Gastrocnemius medialis (tissue), 4 donors: Measurements from ENCODE around the gene PRSS8. TPM values are rescaled to one million over a fixed set of nuclear protein-coding genes. Genes with fewer than 3 reads are reported as not detected.

Experiments used
- ATAC-seq, 2 donors: fragments of 150-250 bp; one replicate each; pipeline ENCODE4 v1.9.1; 2016
- DNase-seq, 2 donors: peaks; one replicate each; pipeline ENCODE4 v3.0.0-alpha.2; 2019
- H3K27ac ChIP-seq, 4 donors: fragments of 200-600 bp; sonication (generic); 1 replicate in 1 of 4; 2 replicates in 3 of 4; pipeline ENCODE4 v1.5.1; 2016 to 2018; ENCODE audit warnings: mild to moderate bottlenecking in 2 of 4, moderate library complexity in 1 of 4
- H3K27me3 ChIP-seq, 3 donors: fragments of 200-600 bp; sonication (generic) in 2 of 3; 1 replicate in 1 of 3; 2 replicates in 2 of 3; pipeline versions ENCODE4 v1.5.1 to v1.6.0; 2016 to 2019; ENCODE audit warnings: mild to moderate bottlenecking in 1 of 3, moderate library complexity in 1 of 3
- H3K36me3 ChIP-seq, 2 donors: fragments of 200-600 bp; sonication (generic) in 1 of 2; one replicate each; pipeline ENCODE4 v1.5.1; 2017 to 2018
- H3K4me1 ChIP-seq, 2 donors: fragments of 200-600 bp; sonication (generic) in 1 of 2; one replicate each; pipeline ENCODE4 v1.5.1; 2016 to 2017; ENCODE audit warnings: mild to moderate bottlenecking in 2 of 2
- H3K4me3 ChIP-seq, 4 donors: fragments of 200-600 bp; sonication (generic) in 3 of 4; 1 replicate in 1 of 4; 2 replicates in 3 of 4; pipeline ENCODE4 v1.5.1; 2016 to 2019; ENCODE audit warnings: mild to moderate bottlenecking in 2 of 4
- H3K9me3 ChIP-seq, 3 donors: fragments of 200-600 bp; sonication (generic) in 2 of 3; 1 replicate in 1 of 3; 2 replicates in 2 of 3; pipeline ENCODE4 v1.5.1; 2016 to 2019
- POLR2A ChIP-seq, 2 donors: fragments of 450-650 bp; IDR thresholded peaks; one replicate each; pipeline ENCODE4 v1.6.1; 2017; ENCODE audit warnings: antibody characterized with exemption in 2 of 2, mild to moderate bottlenecking in 2 of 2, moderate library complexity in 2 of 2
- in situ Hi-C, 4 donors: fragments of 200-750 bp; cut with MboI; loops; one replicate each; pipeline versions ENCODE4 v1.15.0 to v1.8.0; 2017; ENCODE audit warnings: low sequenced_read_pairs in 4 of 4
- intact Hi-C: fragments of 100-400 bp; cut with DNase I; formaldehyde crosslinking; loops from one replicate; pipeline ENCODE4 v1.15.1; 2023; ENCODE audit warnings: low total_unique reads
- total RNA-seq, 4 donors: library from RNA; depleted of rRNA; stranded (reverse); fragments of >200 nt; gene quantifications; one replicate each; pipeline versions ENCODE4 v1.1.0 to v1.2.3, GENCODE V29; 2016
- TF ChIP-seq, protein P1 (sequence below), 5 experiments: fragments of 450-650 bp in 3 of 5; fragments of 200-600 bp in 2 of 5; sonication (generic) in 2 of 5; IDR thresholded peaks in 4 of 5; conservative IDR thresholded peaks in 1 of 5; 1 replicate in 4 of 5; 2 replicates in 1 of 5; pipeline ENCODE4 v1.5.1; 2016 to 2019; ENCODE audit warnings: antibody characterized with exemption in 5 of 5, mild to moderate bottlenecking in 3 of 5, moderate library complexity in 3 of 5

PRSS8 gene
- total RNA-seq, 4 donors from 2014 or later, result 0.24 to 1.2 TPM; not detected in 2

DNA sequence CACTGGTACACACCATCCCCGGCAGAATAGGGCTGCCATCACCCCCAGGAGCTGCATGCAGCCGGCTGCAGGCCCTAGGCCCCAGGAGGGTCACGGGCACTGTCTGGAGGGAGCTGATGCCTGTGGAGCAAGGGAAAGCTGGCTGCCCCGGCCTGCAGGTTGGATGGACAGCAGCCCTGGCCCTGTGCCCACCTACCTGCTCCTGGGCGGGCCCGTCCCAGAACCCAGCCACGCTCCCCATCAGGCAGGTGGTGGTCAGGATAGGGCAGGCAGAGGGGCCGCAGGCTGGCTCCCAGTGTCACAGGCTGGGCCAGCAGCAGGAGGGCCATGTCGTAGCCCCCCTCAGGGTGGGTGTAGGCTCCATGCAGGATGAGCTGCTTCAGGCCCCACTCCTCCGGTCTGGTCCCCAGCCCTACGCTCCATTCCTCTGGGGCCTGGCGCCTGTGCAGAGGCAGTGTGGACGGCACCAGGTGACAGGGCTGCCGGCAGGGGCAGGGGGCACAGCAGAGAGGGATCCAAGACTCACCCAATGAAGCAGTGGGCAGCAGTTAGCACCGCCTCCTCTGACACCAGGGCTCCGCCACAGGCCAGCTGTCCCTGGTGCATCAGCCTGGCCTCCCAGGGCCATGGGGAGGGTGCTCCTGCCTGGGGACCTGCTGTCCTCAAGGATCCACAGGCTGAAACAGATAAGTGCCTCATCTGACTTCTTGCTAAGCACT is 50.8 kb downstream of the PRSS8 start:
- H3K27me3 ChIP-seq, result no peaks in the 10 kb centered on the region
- TF ChIP-seq POLR2A (IDR thresholded peaks at IDR 0.05), result no peak
- TF ChIP-seq, protein P1, sequence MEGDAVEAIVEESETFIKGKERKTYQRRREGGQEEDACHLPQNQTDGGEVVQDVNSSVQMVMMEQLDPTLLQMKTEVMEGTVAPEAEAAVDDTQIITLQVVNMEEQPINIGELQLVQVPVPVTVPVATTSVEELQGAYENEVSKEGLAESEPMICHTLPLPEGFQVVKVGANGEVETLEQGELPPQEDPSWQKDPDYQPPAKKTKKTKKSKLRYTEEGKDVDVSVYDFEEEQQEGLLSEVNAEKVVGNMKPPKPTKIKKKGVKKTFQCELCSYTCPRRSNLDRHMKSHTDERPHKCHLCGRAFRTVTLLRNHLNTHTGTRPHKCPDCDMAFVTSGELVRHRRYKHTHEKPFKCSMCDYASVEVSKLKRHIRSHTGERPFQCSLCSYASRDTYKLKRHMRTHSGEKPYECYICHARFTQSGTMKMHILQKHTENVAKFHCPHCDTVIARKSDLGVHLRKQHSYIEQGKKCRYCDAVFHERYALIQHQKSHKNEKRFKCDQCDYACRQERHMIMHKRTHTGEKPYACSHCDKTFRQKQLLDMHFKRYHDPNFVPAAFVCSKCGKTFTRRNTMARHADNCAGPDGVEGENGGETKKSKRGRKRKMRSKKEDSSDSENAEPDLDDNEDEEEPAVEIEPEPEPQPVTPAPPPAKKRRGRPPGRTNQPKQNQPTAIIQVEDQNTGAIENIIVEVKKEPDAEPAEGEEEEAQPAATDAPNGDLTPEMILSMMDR (IDR thresholded peaks at IDR 0.05 in 4 of 5, conservative IDR thresholded peaks at IDR 0.05 in 1 of 5), result no peak
- no peaks in the 10 kb centered on the region for H3K4me1 ChIP-seq
- H3K4me3 ChIP-seq, result no peak overlapping the region
- in situ Hi-C loops, result loop anchor here in 1 of 4 donors (25.0 kb wide), 1 partner anchor 97 kb away; the partner anchor contains the start of gene HSD3B7
- intact Hi-C loops, result no loop called here
- H3K9me3 ChIP-seq, result no peaks in the 10 kb centered on the region
- peaks cover 0 to 18% of the 10 kb centered on the region in 2 donors for H3K36me3 ChIP-seq
- ATAC-seq, result no peak
- DNase-seq, result no peak
- no peak overlapping the region for H3K27ac ChIP-seq

DNA sequence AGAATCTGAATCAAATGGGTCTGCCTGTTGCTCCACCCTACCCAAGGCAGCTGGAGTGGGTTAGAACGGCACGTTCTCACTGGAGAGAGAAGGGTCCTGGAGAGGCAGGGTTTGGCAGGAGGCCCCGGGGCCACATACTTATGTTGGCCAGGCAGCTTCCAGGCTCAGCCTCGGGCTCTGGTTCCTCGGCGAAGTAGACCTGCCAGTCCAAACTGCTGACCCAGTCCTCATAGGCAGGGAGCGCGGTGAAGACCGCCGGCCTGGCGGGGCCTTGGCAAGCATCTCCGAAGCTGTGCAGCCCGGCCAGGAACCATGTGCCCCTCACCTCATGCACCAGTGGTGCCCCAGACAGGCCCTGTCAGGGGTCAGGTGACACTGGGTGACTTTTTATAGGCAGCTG is 51.5 kb downstream of the PRSS8 start:
- intact Hi-C loops, result no loop called here

DNA sequence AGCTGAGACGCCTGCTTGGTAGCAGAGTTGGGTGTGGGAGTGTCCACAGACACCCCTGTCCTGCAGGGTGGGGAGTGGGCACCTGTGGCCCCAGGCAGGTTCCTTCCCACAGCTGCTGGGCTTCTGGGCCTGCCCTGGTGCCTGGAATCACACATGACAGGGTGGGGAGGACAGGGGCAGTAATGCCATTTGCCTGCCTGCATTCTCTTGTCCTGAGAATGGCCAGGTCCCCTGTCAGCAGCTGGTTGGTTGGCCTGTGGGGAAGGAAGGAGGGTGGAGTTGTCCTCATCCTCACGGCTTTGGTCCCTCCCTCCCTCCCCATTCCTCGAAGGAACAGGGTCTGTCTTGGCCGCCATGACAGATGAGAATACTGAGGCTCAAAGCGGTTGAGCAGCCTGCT is 52.0 kb downstream of the PRSS8 start:
- intact Hi-C loops (no loop called here), in situ Hi-C loops (loop anchor here in 1 of 4 donors (25.0 kb wide), 1 partner anchor 96 kb away; the partner anchor contains the start of gene HSD3B7)
- Histone ChIP-seq H3K36me3 (peaks cover 0 to 30% of the 10 kb centered on the region in 2 donors), H3K4me3 (no peak overlapping the region), H3K4me1 (no peaks in the 10 kb centered on the region), H3K27me3 (no peaks in the 10 kb centered on the region), H3K27ac (no peak overlapping the region), H3K9me3 (no peaks in the 10 kb centered on the region)
- no peak for ATAC-seq
- DNase-seq, result no peak
- TF ChIP-seq POLR2A (IDR thresholded peaks at IDR 0.05), result no peak
- TF ChIP-seq, protein P1 (IDR thresholded peaks at IDR 0.05 in 4 of 5, conservative IDR thresholded peaks at IDR 0.05 in 1 of 5), result no peak

More for the DNA sequence above, 51.5 kb downstream of the PRSS8 start:
- Histone ChIP-seq H3K36me3 (peaks cover 0 to 26% of the 10 kb centered on the region in 2 donors), H3K9me3 (no peaks in the 10 kb centered on the region), H3K27ac (no peak overlapping the region), H3K4me3 (no peak overlapping the region), H3K4me1 (no peaks in the 10 kb centered on the region), H3K27me3 (no peaks in the 10 kb centered on the region)
- in situ Hi-C loops, result loop anchor here in 1 of 4 donors (25.0 kb wide), 1 partner anchor 97 kb away; the partner anchor contains the start of gene HSD3B7
- TF ChIP-seq, protein P1 (IDR thresholded peaks at IDR 0.05 in 4 of 5, conservative IDR thresholded peaks at IDR 0.05 in 1 of 5), result no peak
- TF ChIP-seq POLR2A (IDR thresholded peaks at IDR 0.05), result no peak
- no peak for ATAC-seq
- DNase-seq, result no peak

DNA sequence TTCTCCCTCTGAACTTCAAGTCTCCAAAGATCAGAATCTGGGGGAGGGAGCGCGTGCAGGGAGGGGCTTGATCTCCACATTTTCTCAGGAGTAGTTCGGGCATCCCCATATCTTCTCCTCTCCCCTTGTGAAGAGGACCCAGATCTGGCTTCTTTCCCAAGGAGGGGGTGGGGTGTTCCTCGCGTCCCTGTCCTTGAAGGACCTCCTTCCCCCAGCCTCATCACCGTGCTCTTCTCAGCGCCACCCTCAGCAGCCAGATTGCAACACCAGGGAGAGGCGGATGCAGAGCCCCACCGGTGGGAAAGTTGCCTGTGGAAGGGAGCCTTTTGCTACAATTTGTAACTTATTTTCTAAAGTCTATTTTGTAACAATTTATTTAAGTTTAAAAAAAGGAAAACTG is 52.4 kb downstream of the PRSS8 start:
- H3K27me3 ChIP-seq, result no peaks in the 10 kb centered on the region
- TF ChIP-seq POLR2A (IDR thresholded peaks at IDR 0.05), result no peak
- TF ChIP-seq, protein P1 (IDR thresholded peaks at IDR 0.05 in 4 of 5, conservative IDR thresholded peaks at IDR 0.05 in 1 of 5), result no peak
- H3K4me1 ChIP-seq, result no peaks in the 10 kb centered on the region
- ATAC-seq, result no peak
- in situ Hi-C loops, result loop anchor here in 1 of 4 donors (25.0 kb wide), 1 partner anchor 96 kb away; the partner anchor contains the start of gene HSD3B7
- no peaks in the 10 kb centered on the region for H3K9me3 ChIP-seq
- no peak for DNase-seq
- peaks cover 0 to 35% of the 10 kb centered on the region in 2 donors for H3K36me3 ChIP-seq
- no peak overlapping the region for H3K4me3 ChIP-seq
- intact Hi-C loops, result no loop called here
- H3K27ac ChIP-seq, result no peak overlapping the region
